Right lobe of liver (tissue), 4 donors: Measurements from ENCODE around the gene ABHD16A.

ENCODE experiments used
- POLR2A ChIP-seq: fragments of 450-650 bp; IDR thresholded peaks from one replicate; pipeline ENCODE4 v1.6.1; 2017; ENCODE audit warnings: antibody characterized with exemption, mild to moderate bottlenecking
- TF ChIP-seq, protein P1 (sequence below), 4 donors: fragments of 200-600 bp in 3 of 4; fragments of 450-650 bp in 1 of 4; IDR thresholded peaks; one replicate each; pipeline versions ENCODE4 v1.5.1 to v1.8.0; 2016 to 2022; ENCODE audit warnings: antibody characterized with exemption in 4 of 4, mild to moderate bottlenecking in 2 of 4
- donor health status: DM: no; HTN: no; CAD: no.
- donor health status: DM: no; HTN: no; CAD: no.
- donor health status: DM: no; HTN: yes; CAD: no.

DNA sequence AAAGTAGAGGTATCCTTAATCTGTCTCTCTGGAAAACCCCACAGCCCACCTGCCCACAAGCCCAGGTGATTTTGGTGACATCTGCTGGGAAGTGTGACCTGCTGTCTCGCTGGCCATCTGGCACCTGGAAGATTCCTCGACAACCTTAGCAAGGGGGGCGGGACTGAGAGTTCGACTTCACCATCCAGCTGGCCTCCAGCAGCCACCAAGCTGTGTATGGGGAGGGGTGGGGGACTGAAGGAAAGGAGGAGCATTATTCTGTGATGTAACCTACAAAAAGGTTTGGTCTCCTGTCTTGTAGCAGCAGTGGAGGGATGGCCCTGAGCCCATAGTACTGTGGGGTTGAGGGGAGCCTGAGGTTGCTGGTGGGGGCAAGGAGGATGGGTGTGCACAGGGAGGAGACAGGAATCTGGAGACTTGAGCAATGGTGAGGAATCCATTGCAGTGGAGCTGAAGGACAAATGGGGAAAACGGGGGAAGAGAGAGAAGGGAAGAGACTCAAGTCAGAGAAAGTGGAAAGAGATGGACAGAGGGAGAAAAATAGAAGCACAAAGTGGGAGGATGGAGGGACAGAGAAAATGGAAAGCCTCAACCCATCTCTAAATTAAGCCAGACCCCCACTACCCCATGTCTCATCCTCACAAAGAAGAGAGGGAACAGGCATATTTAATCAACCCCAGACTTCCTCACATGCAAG lies 7.5 kb upstream of the ABHD16A start:
- TF ChIP-seq, protein P1, sequence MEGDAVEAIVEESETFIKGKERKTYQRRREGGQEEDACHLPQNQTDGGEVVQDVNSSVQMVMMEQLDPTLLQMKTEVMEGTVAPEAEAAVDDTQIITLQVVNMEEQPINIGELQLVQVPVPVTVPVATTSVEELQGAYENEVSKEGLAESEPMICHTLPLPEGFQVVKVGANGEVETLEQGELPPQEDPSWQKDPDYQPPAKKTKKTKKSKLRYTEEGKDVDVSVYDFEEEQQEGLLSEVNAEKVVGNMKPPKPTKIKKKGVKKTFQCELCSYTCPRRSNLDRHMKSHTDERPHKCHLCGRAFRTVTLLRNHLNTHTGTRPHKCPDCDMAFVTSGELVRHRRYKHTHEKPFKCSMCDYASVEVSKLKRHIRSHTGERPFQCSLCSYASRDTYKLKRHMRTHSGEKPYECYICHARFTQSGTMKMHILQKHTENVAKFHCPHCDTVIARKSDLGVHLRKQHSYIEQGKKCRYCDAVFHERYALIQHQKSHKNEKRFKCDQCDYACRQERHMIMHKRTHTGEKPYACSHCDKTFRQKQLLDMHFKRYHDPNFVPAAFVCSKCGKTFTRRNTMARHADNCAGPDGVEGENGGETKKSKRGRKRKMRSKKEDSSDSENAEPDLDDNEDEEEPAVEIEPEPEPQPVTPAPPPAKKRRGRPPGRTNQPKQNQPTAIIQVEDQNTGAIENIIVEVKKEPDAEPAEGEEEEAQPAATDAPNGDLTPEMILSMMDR (IDR thresholded peaks at IDR 0.05) = no peak
- TF ChIP-seq POLR2A = no peak
